Activated CD4-positive, alpha-beta T cell treated with anti-CD3 and anti-CD28 coated beads for 36 hours (primary cell): ENCODE data around the gene EPHA10. TPM values are rescaled to one million over a fixed set of nuclear protein-coding genes. Genes with fewer than 3 reads are reported as not detected.
"Not testable (repeated sequence)": the region's sequence is repeated elsewhere in the genome, so short reads cannot be mapped to it uniquely, and the experiment has no call there.

Experiments
- ATAC-seq: fragments of 200-7000 bp; cut with Tn5 transposase; one replicate; pipeline ENCODE4 v1.10.0; 2021; ENCODE audit warnings: mild to moderate bottlenecking, moderate library complexity
- CTCF ChIA-PET: fragments of 350-600 bp; sonication (Branson Sonifier 250); formaldehyde crosslinking; loops from one replicate; lab custom pipeline; 2021; ENCODE audit warnings: antibody characterized with exemption; lab: Charles Lee
- POLR2A ChIA-PET: fragments of 350-600 bp; sonication (Branson Sonifier 250); formaldehyde crosslinking; loops from one replicate; lab custom pipeline; 2021; ENCODE audit warnings: antibody characterized with exemption, inconsistent platforms; lab: Charles Lee
- DNase-seq: peaks from one replicate; pipeline ENCODE4 v3.0.0-alpha.2; 2020
- H3K27ac Mint-ChIP-seq: one replicate; pipeline ENCODE4 v1.8.0; 2021; ENCODE audit warnings: mixed read lengths
- H3K27me3 Mint-ChIP-seq: one replicate; pipeline ENCODE4 v1.8.0; 2021; ENCODE audit warnings: mixed read lengths
- H3K36me3 Mint-ChIP-seq: one replicate; pipeline ENCODE4 v1.8.0; 2021; ENCODE audit warnings: low read depth, mixed read lengths
- H3K4me1 Mint-ChIP-seq: one replicate; pipeline ENCODE4 v1.8.0; 2021; ENCODE audit warnings: mixed read lengths
- H3K4me3 Mint-ChIP-seq: one replicate; pipeline ENCODE4 v1.8.0; 2021; ENCODE audit warnings: mild to moderate bottlenecking, moderate library complexity, mixed read lengths
- H3K9me3 Mint-ChIP-seq: one replicate; pipeline ENCODE4 v1.8.0; 2021; ENCODE audit warnings: low read depth, mixed read lengths
- intact Hi-C, 2 experiments: fragments of 100-400 bp; cut with DNase I in 1 of 2; cut with micrococcal nuclease in 1 of 2; formaldehyde crosslinking; loops; one replicate each; pipeline versions ENCODE4 v1.14.2 to v1.15.1; 2022 to 2024; cut with DNase I, micrococcal nuclease
- total RNA-seq, 2 experiments: library from RNA; stranded (reverse); gene quantifications; one replicate each; pipeline ENCODE4 v1.2.3, GENCODE V29; 2021

EPHA10 gene
- total RNA-seq, 2 experiments from 2014 or later: 0.43 to 0.51 TPM

DNA sequence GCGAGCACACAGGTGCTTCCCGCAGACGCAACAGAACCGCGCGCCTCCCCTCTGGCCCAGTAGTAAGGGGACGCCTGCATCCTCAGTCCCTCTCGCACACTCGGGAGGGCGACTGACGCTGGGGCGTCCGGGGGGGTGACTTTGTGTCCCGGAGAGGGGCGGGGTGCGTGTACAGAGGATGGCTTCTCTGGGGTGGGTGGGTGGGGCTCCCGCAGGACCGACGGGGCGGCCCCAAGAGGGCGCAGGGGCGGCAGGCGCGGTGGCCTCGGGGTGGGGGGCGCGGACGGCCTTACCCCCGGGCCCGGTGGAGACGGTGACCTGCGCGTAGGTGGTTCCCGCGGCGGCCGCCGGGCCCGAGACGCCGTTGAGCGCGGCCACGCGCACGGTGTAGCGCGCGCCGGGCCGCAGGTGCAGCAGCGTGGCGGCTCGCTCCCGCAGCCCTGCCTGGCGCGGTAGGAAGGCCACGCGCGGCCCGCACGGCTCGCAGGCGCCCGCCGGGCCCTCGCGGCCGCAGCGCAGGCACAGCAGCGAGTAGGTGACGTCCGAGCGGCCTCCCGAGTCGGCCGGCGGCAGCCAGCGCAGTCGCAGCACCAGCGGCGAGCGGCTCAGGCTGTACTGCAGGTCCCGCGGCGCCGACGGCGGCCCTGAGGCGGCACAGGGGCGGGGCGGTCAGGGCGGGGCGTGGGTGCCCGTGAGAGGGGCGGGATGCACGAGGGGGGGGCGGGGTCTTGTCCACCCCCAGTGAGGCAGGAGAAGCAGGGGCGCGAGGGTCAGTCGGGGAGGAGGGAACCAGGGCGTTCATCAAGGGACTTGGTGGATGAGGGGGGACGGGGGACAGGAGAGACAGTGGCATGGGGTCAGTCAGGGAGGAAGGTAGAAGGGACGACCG lies 12.1 kb downstream of the EPHA10 start:
- Mint-ChIP-seq H3K27ac (no peak overlapping the region), H3K4me3 (peak overlapping the region; percentile 60), H3K27me3 (peaks cover 43% of the 10 kb centered on the region), H3K36me3 (no peaks in the 10 kb centered on the region), H3K9me3 (no peaks in the 10 kb centered on the region), H3K4me1 (peaks cover 18% of the 10 kb centered on the region)
- ChIA-PET POLR2A (no interaction called here), CTCF (no interaction called here)
- intact Hi-C loops: no loop called here
- DNase-seq (peak; percentile 54), ATAC-seq (peak; percentile 25)

DNA sequence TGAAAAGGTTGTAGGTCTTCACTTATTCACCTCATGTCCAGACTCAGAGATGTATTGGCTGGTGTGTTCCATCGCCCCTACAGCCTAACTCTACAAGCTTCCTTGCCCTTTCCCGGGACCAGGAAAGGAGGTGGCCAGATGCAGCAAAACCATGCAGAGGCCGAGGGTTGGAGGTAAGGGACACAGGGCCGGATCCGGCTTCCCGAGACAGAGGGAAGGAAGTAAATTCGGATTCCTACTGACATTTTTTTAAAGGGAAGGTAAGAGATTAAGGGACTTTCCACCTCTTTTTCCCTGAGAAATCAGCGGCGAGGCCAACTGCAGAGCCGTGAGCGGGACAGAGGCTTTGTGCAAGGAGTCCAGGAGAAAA lies 12.7 kb downstream of the EPHA10 start:
- Mint-ChIP-seq H3K36me3 (no peaks in the 10 kb centered on the region), H3K4me3 (peak overlapping the region; percentile 57), H3K9me3 (no peaks in the 10 kb centered on the region), H3K27ac (no peak overlapping the region), H3K27me3 (peaks cover 46% of the 10 kb centered on the region), H3K4me1 (peaks cover 18% of the 10 kb centered on the region)
- ChIA-PET POLR2A (no interaction called here), CTCF (no interaction called here)
- intact Hi-C loops: no loop called here
- DNase-seq: no peak
- ATAC-seq: no peak

DNA sequence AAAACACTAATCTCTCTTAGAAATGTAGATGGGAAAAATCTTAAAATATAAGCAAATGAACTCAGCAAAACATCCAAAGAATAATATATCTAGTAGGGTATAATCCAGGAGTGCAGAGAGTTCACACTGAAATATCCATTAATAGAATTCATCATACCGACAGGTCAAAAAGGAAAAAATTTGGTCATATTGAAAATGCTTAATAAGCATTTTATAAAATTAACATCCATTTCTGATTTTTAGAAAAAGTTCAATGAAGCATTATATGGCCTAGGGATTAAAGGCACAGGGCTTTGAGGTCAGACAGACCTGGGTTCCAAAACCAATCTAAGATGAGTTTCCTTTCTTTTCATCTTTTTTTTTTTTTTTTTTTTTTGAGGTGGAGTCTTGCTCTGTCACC lies 16.4 kb downstream of the EPHA10 start:
- POLR2A ChIA-PET: interaction anchor here (0.6 kb wide), 1 partner anchor 209 kb away, joined by 4 read pairs; no protein-coding TSS in a partner anchor
- intact Hi-C loops: no loop called here
- ATAC-seq (no peak), DNase-seq (no peak)
- H3K4me3 Mint-ChIP-seq: no peak overlapping the region
- peaks cover 2% of the 10 kb centered on the region for H3K9me3 Mint-ChIP-seq
- H3K27ac Mint-ChIP-seq: no peak overlapping the region
- peaks cover 31% of the 10 kb centered on the region for H3K27me3 Mint-ChIP-seq
- CTCF ChIA-PET: interaction anchor here (0.6 to 0.7 kb wide), 2 partner anchors 9 to 579 kb away, joined by 3 to 4 read pairs; no protein-coding TSS in a partner anchor
- peaks cover 6% of the 10 kb centered on the region for H3K4me1 Mint-ChIP-seq
- H3K36me3 Mint-ChIP-seq: no peaks in the 10 kb centered on the region

DNA sequence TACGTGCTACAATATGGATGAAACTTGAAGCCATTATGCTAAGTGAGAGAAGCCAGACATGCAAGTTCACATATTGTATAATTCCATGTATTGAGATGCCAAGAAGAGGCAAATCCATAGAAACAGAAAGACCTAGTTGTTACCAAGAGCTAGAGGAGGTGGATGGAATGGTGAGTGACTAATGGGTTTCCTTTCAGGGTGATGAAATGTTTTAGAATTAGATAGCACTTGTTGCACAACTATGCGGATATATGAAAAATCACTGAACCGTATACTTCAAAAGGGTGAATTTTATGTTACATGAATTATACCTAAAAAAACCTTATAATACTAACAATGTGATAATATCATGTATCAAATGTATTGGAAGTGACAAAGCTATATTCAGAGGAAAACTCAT lies 18.1 kb downstream of the EPHA10 start:
- ChIA-PET POLR2A (no interaction called here), CTCF (interaction anchor here (0.8 kb wide), 1 partner anchor 557 kb away, joined by 3 read pairs; no protein-coding TSS in a partner anchor)
- H3K27me3 Mint-ChIP-seq: peaks cover 23% of the 10 kb centered on the region
- no peak for DNase-seq
- H3K4me1 Mint-ChIP-seq: no peaks in the 10 kb centered on the region
- intact Hi-C loops: no loop called here
- ATAC-seq: no peak
- H3K4me3 Mint-ChIP-seq: no peak overlapping the region
- H3K27ac Mint-ChIP-seq: no peak overlapping the region
- H3K36me3 Mint-ChIP-seq: no peaks in the 10 kb centered on the region
- peaks cover 2% of the 10 kb centered on the region for H3K9me3 Mint-ChIP-seq

DNA sequence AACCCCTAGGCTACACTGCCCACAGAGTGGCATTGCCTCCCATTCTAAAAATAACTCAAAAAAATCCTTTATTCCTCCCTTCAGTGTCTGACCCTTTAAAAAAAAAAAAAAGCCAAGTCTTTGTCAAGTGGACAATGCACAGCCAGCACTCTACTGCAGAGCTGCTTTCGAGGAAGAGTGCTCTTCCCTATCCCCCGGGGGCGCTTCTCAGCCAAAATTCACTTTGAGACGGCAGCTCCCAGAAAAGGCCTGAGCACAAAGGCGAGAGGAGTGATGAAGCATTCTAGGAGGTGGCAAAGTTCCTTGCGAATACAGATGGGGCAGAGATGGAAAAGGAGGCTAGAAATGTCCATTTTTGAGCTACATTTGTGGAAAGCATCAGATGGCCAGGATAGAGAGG lies 23.3 kb downstream of the EPHA10 start:
- Mint-ChIP-seq H3K27ac (no peak overlapping the region), H3K9me3 (peaks cover under 1% of the 10 kb centered on the region), H3K4me3 (no peak overlapping the region), H3K4me1 (peaks cover 4% of the 10 kb centered on the region), H3K36me3 (no peaks in the 10 kb centered on the region), H3K27me3 (peaks cover 29% of the 10 kb centered on the region)
- POLR2A ChIA-PET: interaction anchor here (0.5 to 0.6 kb wide), 2 partner anchors 31 to 53 kb away, joined by 3 read pairs; no protein-coding TSS in a partner anchor
- ATAC-seq (no peak), DNase-seq (no peak)
- intact Hi-C loops: no loop called here
- CTCF ChIA-PET: interaction anchor here (0.6 to 1.0 kb wide), 4 partner anchors 66 to 140 kb away, joined by 3 to 4 read pairs (median 3); partner anchors contain the start of genes C1orf122 and YRDC

DNA sequence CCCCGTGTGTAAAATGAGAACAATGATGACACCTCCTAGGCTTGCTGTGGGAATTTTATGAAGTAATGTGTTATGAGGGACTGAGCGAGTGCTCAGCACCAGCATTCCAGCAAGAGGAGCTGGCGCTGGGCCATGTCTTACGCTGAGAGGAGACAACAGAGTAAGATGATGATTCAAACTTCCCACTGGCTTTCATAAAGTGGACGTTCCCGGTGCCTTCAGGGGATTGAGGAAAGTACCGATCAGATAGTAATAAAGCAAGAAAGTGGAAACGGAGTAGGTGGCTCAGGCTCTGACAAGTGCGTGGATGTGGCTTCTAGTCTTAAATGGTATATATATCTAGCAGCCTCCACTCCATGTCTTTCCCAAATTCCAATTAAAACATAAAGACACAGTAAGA lies 23.8 kb downstream of the EPHA10 start:
- intact Hi-C loops: no loop called here
- Mint-ChIP-seq H3K4me3 (no peak overlapping the region), H3K27ac (no peak overlapping the region), H3K4me1 (peaks cover 4% of the 10 kb centered on the region), H3K36me3 (no peaks in the 10 kb centered on the region), H3K9me3 (no peaks in the 10 kb centered on the region), H3K27me3 (peaks cover 27% of the 10 kb centered on the region)
- DNase-seq: no peak
- no peak for ATAC-seq
- ChIA-PET POLR2A (no interaction called here), CTCF (interaction anchor here (0.6 to 0.8 kb wide), 2 partner anchors 67 to 140 kb away, joined by 3 read pairs; partner anchors contain the start of genes C1orf122 and YRDC)

DNA sequence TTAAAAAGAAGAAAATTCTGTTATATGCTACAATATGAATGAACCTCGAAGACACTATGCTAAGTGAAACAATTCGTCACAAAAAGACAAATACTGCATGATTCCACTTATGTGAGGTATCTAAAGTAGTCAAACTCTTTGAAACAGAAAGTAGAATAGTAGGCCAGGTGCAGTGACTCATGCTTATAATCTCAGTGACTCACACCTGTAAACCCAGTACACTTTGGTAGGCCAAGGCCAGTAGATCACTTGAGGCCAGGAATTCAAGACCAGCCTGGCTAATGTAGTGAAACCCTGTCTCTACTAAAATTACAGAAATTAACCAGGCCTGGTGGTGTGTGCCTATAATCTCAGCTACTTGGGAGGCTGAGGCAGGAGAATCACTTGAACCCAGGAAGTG lies 25.7 kb downstream of the EPHA10 start:
- Mint-ChIP-seq H3K36me3 (no peaks in the 10 kb centered on the region), H3K9me3 (no peaks in the 10 kb centered on the region), H3K27ac (no peak overlapping the region), H3K4me1 (peaks cover 4% of the 10 kb centered on the region), H3K27me3 (peaks cover 39% of the 10 kb centered on the region), H3K4me3 (no peak overlapping the region)
- ChIA-PET CTCF (interaction anchor here (0.6 to 0.8 kb wide), 2 partner anchors 10 to 333 kb away, joined by 3 to 4 read pairs; no protein-coding TSS in a partner anchor), POLR2A (no interaction called here)
- ATAC-seq (peak; percentile 100), DNase-seq (peak; percentile 24)
- intact Hi-C loops: loop anchor here in 1 of 2 experiments (2.0 kb wide), 1 partner anchor 16 kb away; no protein-coding TSS in a partner anchor

DNA sequence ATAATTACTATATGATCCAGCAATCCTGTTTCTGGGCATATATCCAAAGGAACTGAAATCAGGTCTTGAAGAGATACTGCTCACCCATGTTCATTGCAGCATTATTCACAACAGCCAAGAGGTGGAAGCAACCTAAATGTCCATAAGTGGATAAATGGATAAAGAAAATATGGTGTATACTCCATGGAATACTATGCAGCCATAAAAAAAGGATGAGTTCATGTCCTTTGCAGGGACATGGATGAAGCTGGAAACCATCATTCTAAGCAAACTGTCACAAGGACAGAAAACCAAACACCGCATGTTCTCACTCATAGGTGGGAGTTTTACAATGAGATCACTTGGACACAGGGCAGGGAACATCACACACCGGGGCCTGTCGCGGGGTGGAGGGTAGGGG lies 26.3 kb downstream of the EPHA10 start:
- H3K9me3 Mint-ChIP-seq, H3K36me3 Mint-ChIP-seq, H3K4me1 Mint-ChIP-seq, H3K27ac Mint-ChIP-seq, ATAC-seq, POLR2A ChIA-PET, DNase-seq, H3K4me3 Mint-ChIP-seq: not testable (repeated sequence)
- CTCF ChIA-PET: interaction anchor here (0.6 kb wide), 1 partner anchor 121 kb away, joined by 3 read pairs; the partner anchor contains the start of gene MTF1
- intact Hi-C loops: loop anchor here in 1 of 2 experiments (2.0 kb wide), 1 partner anchor 16 kb away; no protein-coding TSS in a partner anchor
- H3K27me3 Mint-ChIP-seq: peaks cover 40% of the 10 kb centered on the region

DNA sequence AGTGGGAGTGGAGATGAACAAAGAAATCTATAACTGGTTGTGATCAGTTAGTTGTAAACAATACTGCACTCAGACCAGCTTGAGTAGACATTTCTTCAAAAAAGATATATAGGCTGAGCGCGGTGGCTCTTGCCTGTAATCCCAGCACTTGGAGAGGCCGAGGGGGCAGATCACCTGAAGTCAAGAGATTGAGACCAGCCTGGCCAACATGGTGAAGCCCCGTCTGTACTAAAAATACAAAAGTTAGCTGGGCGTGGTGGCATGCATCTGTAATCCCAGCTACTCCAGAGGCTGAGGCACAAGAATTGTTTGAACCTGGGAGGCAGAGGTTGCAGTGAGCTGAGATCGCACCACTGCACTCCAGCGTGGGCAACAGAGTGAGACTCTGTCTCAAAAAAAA lies 26.9 kb downstream of the EPHA10 start:
- CTCF ChIA-PET: interaction anchor here (0.6 kb wide), 1 partner anchor 122 kb away, joined by 3 read pairs; the partner anchor contains the start of gene MTF1
- not testable (repeated sequence) for H3K27ac Mint-ChIP-seq

DNA sequence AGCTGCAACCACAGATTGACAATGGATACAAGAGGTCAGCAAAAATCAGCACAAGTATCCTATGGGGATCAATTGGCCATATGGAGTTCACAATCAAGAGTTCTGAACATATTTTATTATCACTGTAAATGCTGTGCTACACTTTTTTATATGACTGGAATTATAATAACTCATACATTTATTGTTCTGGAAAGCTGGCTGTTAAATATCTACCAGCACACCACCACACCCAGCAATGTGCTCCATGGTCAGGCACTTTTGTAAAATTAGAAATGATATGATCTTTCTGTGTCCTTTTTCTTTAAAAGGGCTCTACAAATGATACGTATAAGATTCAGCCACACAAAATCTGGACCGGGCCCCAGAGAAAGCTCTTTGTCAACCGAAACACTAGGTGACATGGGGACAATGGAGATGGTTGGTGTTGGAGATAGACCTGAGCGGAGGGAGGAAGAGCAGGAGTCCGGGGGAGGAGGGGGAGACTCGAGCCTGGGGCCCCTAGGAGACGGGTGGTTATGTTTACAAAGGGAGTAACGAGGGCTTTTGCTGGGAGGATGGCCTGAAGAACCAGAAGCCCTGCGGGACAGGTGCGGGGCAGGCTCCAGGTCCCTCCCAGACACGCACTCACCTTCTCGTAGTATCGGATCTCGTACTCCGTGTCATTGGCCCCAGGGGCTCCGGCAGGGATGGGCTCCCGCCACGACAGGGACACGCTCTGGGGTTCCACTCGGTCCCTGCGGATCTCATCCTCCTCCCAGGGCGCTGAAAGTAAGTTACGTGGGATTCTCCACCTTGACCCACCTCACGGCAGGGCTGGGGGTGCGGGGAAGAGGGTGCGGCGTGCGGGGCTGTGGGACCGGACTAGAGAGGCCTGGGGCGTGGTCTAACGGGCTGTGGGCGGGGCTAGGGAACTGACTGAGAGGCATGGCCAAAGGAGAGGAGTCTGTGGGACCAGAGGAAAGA lies 30.0 kb downstream of the EPHA10 start:
- DNase-seq (peak; percentile 44), ATAC-seq (no peak)
- peaks cover 35% of the 10 kb centered on the region for H3K27me3 Mint-ChIP-seq
- H3K9me3 Mint-ChIP-seq: no peaks in the 10 kb centered on the region
- POLR2A ChIA-PET: no interaction called here
- no peaks in the 10 kb centered on the region for H3K36me3 Mint-ChIP-seq
- H3K4me3 Mint-ChIP-seq: no peak overlapping the region
- no peak overlapping the region for H3K27ac Mint-ChIP-seq
- peaks cover 4% of the 10 kb centered on the region for H3K4me1 Mint-ChIP-seq
- intact Hi-C loops: no loop called here
- CTCF ChIA-PET: interaction anchor here (0.6 to 1.0 kb wide), 2 partner anchors 10 to 248 kb away, joined by 3 read pairs; no protein-coding TSS in a partner anchor

More for the DNA sequence above, 26.9 kb downstream of the EPHA10 start:
- H3K36me3 Mint-ChIP-seq, POLR2A ChIA-PET, ATAC-seq, H3K9me3 Mint-ChIP-seq, H3K4me3 Mint-ChIP-seq, H3K4me1 Mint-ChIP-seq, DNase-seq: not testable (repeated sequence)
- H3K27me3 Mint-ChIP-seq: peaks cover 41% of the 10 kb centered on the region
- intact Hi-C loops: loop anchor here in 1 of 2 experiments (2.0 kb wide), 1 partner anchor 17 kb away; no protein-coding TSS in a partner anchor
